Suprapubic skin (tissue), 4 donors: ENCODE data around the gene BROX. TPM values are rescaled to one million over a fixed set of nuclear protein-coding genes. Genes with fewer than 3 reads are reported as not detected.

ENCODE experiments used
- DNase-seq, 2 donors: peaks; one replicate each; pipeline ENCODE4 v3.0.0-alpha.2; 2019; ENCODE audit warnings: low spot score in 2 of 2
- H3K27ac ChIP-seq: fragments of 200-600 bp; sonication (generic); one replicate; pipeline ENCODE4 v1.5.1; 2019
- H3K27me3 ChIP-seq: fragments of 200-600 bp; sonication (generic); one replicate; pipeline ENCODE4 v1.5.1; 2019
- H3K36me3 ChIP-seq: fragments of 200-600 bp; sonication (generic); one replicate; pipeline ENCODE4 v1.5.1; 2019
- H3K4me1 ChIP-seq: fragments of 200-600 bp; sonication (generic); one replicate; pipeline ENCODE4 v1.5.1; 2019
- H3K4me3 ChIP-seq: fragments of 200-600 bp; sonication (generic); one replicate; pipeline ENCODE4 v1.5.1; 2019; ENCODE audit warnings: mild to moderate bottlenecking
- H3K9me3 ChIP-seq: fragments of 200-600 bp; sonication (generic); one replicate; pipeline ENCODE4 v1.5.1; 2019
- CTCF ChIP-seq, 2 donors: fragments of 200-600 bp in 1 of 2; fragments of 450-650 bp in 1 of 2; sonication (generic) in 1 of 2; IDR thresholded peaks; one replicate each; pipeline ENCODE4 v1.5.1; 2016 to 2019; ENCODE audit warnings: antibody characterized with exemption in 2 of 2, mild to moderate bottlenecking in 1 of 2, moderate library complexity in 1 of 2
- EP300 ChIP-seq: sonication (generic); formaldehyde crosslinking; IDR thresholded peaks from one replicate; pipeline ENCODE4 v1.6.1; 2017; ENCODE audit warnings: antibody characterized with exemption
- POLR2A ChIP-seq, 2 donors: fragments of 450-650 bp; IDR thresholded peaks; one replicate each; pipeline ENCODE4 v1.6.1; 2017; ENCODE audit warnings: antibody characterized with exemption in 2 of 2, mild to moderate bottlenecking in 2 of 2, moderate library complexity in 2 of 2
- POLR2AphosphoS5 ChIP-seq, 3 donors: sonication (generic); formaldehyde crosslinking; IDR thresholded peaks; one replicate each; pipeline ENCODE4 v1.6.1; 2017; ENCODE audit warnings: antibody characterized with exemption in 3 of 3
- WGBS: methylation state at CpG from one replicate; pipeline ENCODE4 v1.1.5; 2018; 5-methylcytosine and 5-hydroxymethylcytosine counted together
- total RNA-seq, 4 donors: library from RNA; depleted of rRNA; stranded (reverse); fragments of >200 nt; gene quantifications; one replicate each; pipeline ENCODE4 v1.1.0, GENCODE V29; 2016

BROX gene
- total RNA-seq, 4 donors from 2014 or later: 41.8 to 57.8 (median 53.8) TPM

DNA sequence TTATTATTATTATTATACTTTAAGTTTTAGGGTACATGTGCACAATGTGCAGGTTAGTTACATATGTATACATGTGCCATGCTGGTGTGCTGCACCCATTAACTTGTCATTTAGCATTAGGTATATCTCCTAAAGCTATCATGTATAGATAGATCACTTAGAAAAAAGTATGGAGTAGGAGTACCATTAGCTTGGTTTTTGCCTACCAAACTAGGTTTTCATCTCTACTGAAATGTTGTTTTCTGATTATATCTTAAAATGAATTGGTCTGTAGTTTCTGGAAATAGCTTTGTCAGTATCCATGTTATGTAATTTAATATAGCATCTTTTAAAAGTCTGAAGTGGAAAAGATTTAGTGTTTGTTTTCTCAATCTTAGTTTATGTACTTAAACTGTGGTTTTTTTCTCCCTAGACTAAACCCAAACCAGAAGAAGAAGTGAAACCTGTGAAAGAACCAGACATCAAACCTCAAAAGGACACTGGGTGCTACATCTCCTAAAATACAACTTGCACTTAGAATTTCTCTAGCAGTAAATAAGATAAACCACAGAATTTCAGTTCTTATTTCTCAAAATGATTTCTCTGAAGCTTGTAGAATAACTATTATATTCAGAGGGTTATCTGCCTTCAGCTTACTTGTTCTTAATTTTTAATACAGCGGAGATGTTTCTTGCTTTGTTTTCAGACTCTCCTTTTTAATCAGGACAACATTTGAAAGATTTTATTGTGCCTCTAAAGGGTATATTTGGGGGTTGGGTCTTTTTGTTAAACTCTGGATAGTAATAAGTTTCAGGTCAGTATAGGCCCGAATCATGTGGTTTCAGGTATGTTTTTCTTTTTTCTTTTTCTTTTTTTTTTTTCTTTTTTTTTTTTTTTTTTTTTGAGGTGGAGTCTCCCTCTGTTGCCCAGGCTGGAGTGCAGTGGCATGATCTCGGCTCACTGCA is 20.1 kb downstream of the BROX start:
- H3K27ac ChIP-seq: no peak overlapping the region
- TF ChIP-seq POLR2A (IDR thresholded peaks at IDR 0.05): no peak
- TF ChIP-seq EP300: no peak
- no peak for TF ChIP-seq CTCF (IDR thresholded peaks at IDR 0.05)
- no peak for TF ChIP-seq POLR2AphosphoS5 (IDR thresholded peaks at IDR 0.05)
- DNase-seq: no peak
- no peaks in the 10 kb centered on the region for H3K4me1 ChIP-seq
- no peaks in the 10 kb centered on the region for H3K9me3 ChIP-seq
- WGBS: 91% methylated on average over 3 of the region's 3 CpGs
- no peak overlapping the region for H3K4me3 ChIP-seq
- H3K27me3 ChIP-seq: no peaks in the 10 kb centered on the region
- H3K36me3 ChIP-seq: peaks cover 88% of the 10 kb centered on the region

DNA sequence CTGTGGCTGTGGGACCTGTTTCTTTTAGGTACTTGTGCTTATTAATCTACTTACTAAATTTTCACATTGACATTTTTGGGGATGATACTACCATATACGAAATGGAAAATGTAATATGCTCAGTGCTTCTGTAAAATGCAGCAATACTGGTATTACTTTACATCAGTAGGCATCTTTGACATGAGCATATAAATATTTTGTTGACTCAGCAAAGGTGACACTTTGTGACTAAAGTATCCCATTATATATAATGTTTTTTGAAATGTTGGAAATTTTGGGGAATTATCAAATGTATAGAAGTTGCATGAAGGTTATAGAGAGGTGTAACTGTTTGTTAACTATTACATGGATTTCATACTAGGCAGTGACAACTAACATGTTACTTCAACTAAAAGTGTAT is 22.4 kb downstream of the BROX start:
- Histone ChIP-seq H3K9me3 (no peaks in the 10 kb centered on the region), H3K27ac (no peak overlapping the region), H3K27me3 (no peaks in the 10 kb centered on the region), H3K36me3 (peaks cover 65% of the 10 kb centered on the region), H3K4me1 (peaks cover 5% of the 10 kb centered on the region), H3K4me3 (no peak overlapping the region)
- DNase-seq: no peak
- TF ChIP-seq CTCF (IDR thresholded peaks at IDR 0.05) (no peak), POLR2A (IDR thresholded peaks at IDR 0.05) (no peak), EP300 (no peak), POLR2AphosphoS5 (IDR thresholded peaks at IDR 0.05) (no peak)
- WGBS: 85% methylated on average over 1 of the region's 1 CpG

DNA sequence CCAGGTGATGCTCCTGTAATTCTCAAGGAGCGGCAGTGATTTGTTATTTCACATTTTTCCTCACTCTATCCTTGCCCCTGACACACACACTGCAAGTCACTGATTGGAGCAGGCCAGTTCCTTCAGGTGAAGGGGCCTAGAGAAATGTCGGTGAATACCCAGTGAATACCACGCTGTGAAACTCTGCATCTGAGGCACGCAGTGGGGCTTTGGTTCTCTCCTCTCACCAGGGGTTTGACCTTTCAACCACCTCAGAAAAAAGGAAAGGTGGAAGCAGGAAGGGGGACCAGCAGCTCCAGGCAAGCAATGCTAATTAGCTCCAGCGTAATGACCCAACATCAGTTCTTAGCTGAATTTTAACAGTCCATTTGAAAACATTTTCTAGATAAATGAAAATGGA is 24.1 kb downstream of the BROX start:
- DNase-seq: no peak
- Histone ChIP-seq H3K27ac (no peak overlapping the region), H3K4me1 (peaks cover 5% of the 10 kb centered on the region), H3K4me3 (no peak overlapping the region), H3K36me3 (peaks cover 48% of the 10 kb centered on the region), H3K27me3 (no peaks in the 10 kb centered on the region), H3K9me3 (no peaks in the 10 kb centered on the region)
- TF ChIP-seq EP300: no peak
- WGBS: 71% methylated on average over 5 of the region's 5 CpGs

DNA sequence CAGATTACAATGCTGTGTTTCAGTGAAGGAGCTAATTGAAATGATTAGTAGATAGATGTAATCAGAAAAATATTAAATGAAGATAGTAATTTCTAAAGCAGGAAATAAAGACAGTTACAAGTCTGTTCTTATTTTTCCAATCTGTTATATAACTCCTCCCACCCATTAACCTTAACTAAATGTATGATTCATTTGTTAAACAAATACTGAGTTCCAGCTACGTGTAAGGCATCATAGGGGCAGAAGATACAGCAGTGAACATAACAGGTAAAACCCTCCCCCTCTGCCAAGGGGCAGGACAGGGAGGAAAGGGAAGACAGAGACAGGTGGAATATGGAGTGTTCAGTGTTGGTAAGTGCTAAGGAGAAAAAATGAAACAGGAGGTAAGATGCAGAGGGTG is 24.6 kb downstream of the BROX start, which contains the start of gene FAM177B:
Gene FAM177B (plus strand): TSS at position 231 of the 400 bp plus-strand sequence. CDS start 9,344 bp downstream, outside the sequence.
- 60% methylated on average over 1 of the region's 1 CpG for WGBS

DNA sequence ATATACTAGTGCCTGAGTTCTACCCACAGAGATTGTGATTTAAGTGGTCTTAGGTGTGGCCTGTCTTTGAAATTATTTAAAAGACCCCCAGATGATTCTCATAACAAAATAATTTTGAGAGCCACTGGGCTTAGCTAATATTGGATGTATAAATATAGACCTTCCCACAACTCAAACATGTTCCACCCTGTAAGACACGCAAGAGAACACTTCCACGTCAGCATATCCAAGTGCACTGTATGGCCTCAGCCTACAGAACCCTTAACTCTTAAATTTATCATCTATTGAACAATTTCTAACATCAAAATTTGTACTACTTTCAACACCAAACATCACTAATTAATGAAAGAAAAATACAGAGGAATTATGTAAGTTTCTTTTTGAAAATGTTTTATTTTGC is 27.1 kb downstream of the BROX start:
- 65% methylated on average over 2 of the region's 2 CpGs for WGBS
- Histone ChIP-seq H3K4me3 (no peak overlapping the region), H3K36me3 (peaks cover 18% of the 10 kb centered on the region), H3K27ac (no peak overlapping the region), H3K4me1 (peaks cover 5% of the 10 kb centered on the region), H3K27me3 (no peaks in the 10 kb centered on the region), H3K9me3 (no peaks in the 10 kb centered on the region)
- DNase-seq: no peak
- no peak for TF ChIP-seq EP300
- no peak for TF ChIP-seq POLR2A (IDR thresholded peaks at IDR 0.05)
- TF ChIP-seq CTCF (IDR thresholded peaks at IDR 0.05): no peak
- no peak for TF ChIP-seq POLR2AphosphoS5 (IDR thresholded peaks at IDR 0.05)

More for the DNA sequence above, 24.6 kb downstream of the BROX start, which contains the start of gene FAM177B:
- Histone ChIP-seq H3K27ac (no peak within 1 kb of the TSS), H3K4me1 (peaks cover 5% of the 10 kb centered on the region), H3K27me3 (no peaks in the 10 kb centered on the region), H3K36me3 (peaks cover 43% of the 10 kb centered on the region), H3K9me3 (no peaks in the 10 kb centered on the region), H3K4me3 (no peak within 1 kb of the TSS)
- no peak for DNase-seq
- TF ChIP-seq CTCF (IDR thresholded peaks at IDR 0.05): no peak
- no peak for TF ChIP-seq POLR2A (IDR thresholded peaks at IDR 0.05)
- no peak for TF ChIP-seq POLR2AphosphoS5 (IDR thresholded peaks at IDR 0.05)
- no peak for TF ChIP-seq EP300
